BE2C (cell line): ENCODE results near the gene CLDN18.

Experiments used
- DNase-seq: peaks from one replicate; pipeline ENCODE4 v3.0.0-alpha.2; 2020
- H3K27me3 ChIP-seq: fragments of 250-450 bp; sonication (Bioruptor Pico); 2 replicates; pipeline ENCODE4 v1.5.1; 2020; ENCODE audit warnings: mild to moderate bottlenecking
- H3K36me3 ChIP-seq: fragments of 250-450 bp; sonication (Bioruptor Pico); 2 replicates; pipeline ENCODE4 v1.5.1; 2020; ENCODE audit warnings: mild to moderate bottlenecking
- H3K4me1 ChIP-seq: fragments of 250-450 bp; sonication (Bioruptor Pico); 2 replicates; pipeline ENCODE4 v1.5.1; 2020
- H3K4me3 ChIP-seq: 2 replicates; pipeline ENCODE4 v1.5.1; 2011; ENCODE audit warnings: low read depth, low read length
- H3K9me3 ChIP-seq: fragments of 250-450 bp; sonication (Bioruptor Pico); 2 replicates; pipeline ENCODE4 v1.5.1; 2020
- CTCF ChIP-seq: IDR thresholded peaks from 2 replicates; pipeline ENCODE4 v1.5.1; 2012; ENCODE audit warnings: mild to moderate bottlenecking, low read depth, low read length

Gene CLDN18

DNA sequence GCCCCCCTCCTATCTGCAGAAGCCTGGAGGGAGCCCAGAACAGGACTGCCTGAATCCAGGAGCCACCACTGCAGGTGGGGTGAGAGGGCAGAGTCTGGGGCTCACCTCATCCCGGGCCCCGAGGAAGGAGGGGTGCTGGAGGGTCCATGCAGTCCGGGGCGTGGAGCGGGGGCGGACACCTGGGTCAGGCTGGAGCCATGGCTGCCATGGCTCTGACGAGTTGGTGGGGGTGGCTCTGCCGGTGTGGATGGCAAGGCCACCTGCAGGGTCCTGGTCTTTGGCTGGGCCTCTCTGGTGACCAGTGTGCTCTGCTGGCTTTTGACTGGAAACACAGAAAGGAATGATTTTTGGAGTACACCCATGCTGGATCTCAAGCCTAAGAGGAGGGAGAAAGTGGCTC lies 58.1 kb downstream of the CLDN18 start:
- no peak for TF ChIP-seq CTCF

GRCh38 chr3:138068579-138069174 lies 58.7 kb downstream of the CLDN18 start:
- Histone ChIP-seq H3K36me3 (no peaks in the 10 kb centered on the region), H3K27me3 (no peaks in the 10 kb centered on the region), H3K4me1 (no peaks in the 10 kb centered on the region), H3K9me3 (no peaks in the 10 kb centered on the region), H3K4me3 (no peak overlapping the region)
- peak; percentile 99 for TF ChIP-seq CTCF
- DNase-seq: peak; percentile 80

More for the DNA sequence above, 58.1 kb downstream of the CLDN18 start:
- Histone ChIP-seq H3K4me3 (no peak overlapping the region), H3K36me3 (no peaks in the 10 kb centered on the region), H3K27me3 (no peaks in the 10 kb centered on the region), H3K4me1 (no peaks in the 10 kb centered on the region), H3K9me3 (no peaks in the 10 kb centered on the region)
- DNase-seq: no peak

GRCh38 chr3:138070006-138070405 lies 60.0 kb downstream of the CLDN18 start:
- H3K36me3 ChIP-seq: no peaks in the 10 kb centered on the region
- H3K9me3 ChIP-seq: no peaks in the 10 kb centered on the region
- no peaks in the 10 kb centered on the region for H3K27me3 ChIP-seq
- TF ChIP-seq CTCF: no peak
- no peaks in the 10 kb centered on the region for H3K4me1 ChIP-seq
- H3K4me3 ChIP-seq: no peak overlapping the region
- DNase-seq: no peak

DNA sequence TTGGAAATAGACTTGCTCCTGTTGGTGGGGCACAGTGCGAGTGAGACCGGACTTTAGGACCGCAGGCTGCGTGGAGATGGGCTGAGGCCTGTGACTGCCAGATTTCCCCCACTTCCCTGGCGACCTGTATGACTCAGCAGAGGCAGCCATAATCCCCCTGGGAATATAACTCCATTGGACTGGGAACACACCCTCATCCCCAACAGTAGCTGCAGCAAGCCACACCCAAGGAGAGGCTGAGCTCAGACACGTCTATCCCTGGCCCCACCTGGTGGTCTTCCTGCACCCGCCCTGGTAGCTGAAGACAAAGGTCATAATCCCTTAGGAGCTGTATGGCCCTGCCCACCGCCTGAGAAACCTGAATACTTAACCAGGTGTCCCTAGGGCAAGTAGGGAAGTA lies 62.8 kb downstream of the CLDN18 start:
- Histone ChIP-seq H3K4me1 (no peaks in the 10 kb centered on the region), H3K36me3 (no peaks in the 10 kb centered on the region), H3K27me3 (no peaks in the 10 kb centered on the region), H3K4me3 (no peak overlapping the region), H3K9me3 (no peaks in the 10 kb centered on the region)
- no peak for TF ChIP-seq CTCF
- DNase-seq: no peak

GRCh38 chr3:138078096-138078495 lies 68.1 kb downstream of the CLDN18 start:
- no peak overlapping the region for H3K4me3 ChIP-seq
- no peaks in the 10 kb centered on the region for H3K27me3 ChIP-seq
- no peaks in the 10 kb centered on the region for H3K4me1 ChIP-seq
- H3K36me3 ChIP-seq: no peaks in the 10 kb centered on the region
- H3K9me3 ChIP-seq: no peaks in the 10 kb centered on the region
- DNase-seq: no peak
- TF ChIP-seq CTCF: no peak

GRCh38 chr3:138078901-138079344 lies 69.0 kb downstream of the CLDN18 start:
- Histone ChIP-seq H3K4me1 (no peaks in the 10 kb centered on the region), H3K9me3 (no peaks in the 10 kb centered on the region), H3K27me3 (no peaks in the 10 kb centered on the region), H3K4me3 (no peak overlapping the region), H3K36me3 (no peaks in the 10 kb centered on the region)
- no peak for TF ChIP-seq CTCF
- no peak for DNase-seq
